HG03457 (cell line): ENCODE data around the gene SLC7A7.
"Not testable (repeated sequence)": the region's sequence is repeated elsewhere in the genome, so short reads cannot be mapped to it uniquely, and the experiment has no call there.

ENCODE experiments used
- ATAC-seq: cut with Tn5 transposase; IDR thresholded peaks from one replicate; pipeline ENCODE4 v1.9.1; 2021; ENCODE audit warnings: moderate number of reproducible peaks; ENCODE audit not compliant: unreplicated experiment

Gene SLC7A7

DNA sequence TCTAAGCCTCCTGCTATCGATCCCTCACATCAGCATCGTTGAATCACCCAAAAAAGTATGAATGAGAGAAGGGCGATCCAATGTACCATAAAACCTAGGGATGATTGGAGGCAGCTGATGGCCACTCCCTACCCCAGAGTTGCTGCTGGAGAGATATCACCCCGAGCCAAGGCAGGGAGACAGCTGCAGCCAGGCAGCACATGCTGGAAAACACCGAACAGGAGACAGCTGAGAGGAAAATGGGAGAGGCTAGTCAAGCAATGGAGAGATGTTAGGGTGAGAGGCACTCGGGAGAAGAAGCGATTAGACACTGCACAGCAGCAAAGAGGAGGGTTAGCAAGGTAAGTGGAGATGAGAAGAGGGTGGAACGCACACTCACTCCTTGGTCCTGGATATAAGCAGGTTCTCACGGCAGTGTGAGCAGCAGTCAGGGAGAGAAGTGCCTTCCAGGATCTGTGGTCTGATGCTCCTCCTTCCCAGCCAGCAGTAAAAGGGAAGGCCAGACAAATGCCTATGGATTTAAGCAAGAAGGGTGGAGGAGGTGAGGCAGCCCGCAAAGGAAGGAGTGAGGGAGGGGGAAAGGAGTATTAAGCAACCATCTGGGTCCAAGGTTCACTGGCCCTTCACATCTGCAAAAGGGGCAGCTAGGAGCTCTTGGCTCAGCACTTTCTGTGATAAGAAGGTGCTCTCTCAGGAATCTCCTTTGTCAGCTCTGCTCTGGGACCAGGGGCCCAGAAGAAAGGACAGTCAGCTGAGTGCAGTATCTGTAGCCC, at the start of gene SLC7A7:
Gene SLC7A7 (minus strand): TSS at position 495 of the 773 bp plus-strand sequence. CDS start 2,037 bp downstream, outside the sequence.
- ATAC-seq, result no peak

DNA sequence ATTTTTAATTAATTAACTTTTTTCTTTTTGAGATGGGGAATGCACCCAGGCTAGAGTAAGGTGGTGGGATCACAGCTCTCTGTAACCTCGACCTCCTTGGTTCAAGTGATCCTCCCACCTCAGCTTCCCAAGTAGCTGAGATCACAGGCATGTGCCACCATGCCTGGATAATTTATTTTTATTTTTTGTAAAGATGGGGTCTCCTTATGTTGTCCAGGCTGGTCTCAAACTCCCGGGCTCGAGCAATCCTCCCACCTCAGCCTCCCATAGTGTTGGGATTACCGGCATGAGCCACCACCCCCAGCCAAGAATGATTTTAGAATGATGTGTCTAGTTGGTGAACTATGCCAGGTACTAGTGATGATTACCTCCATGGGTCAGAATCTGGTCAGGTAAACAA, 49.7 kb upstream of the SLC7A7 start:
- no peak for ATAC-seq

DNA sequence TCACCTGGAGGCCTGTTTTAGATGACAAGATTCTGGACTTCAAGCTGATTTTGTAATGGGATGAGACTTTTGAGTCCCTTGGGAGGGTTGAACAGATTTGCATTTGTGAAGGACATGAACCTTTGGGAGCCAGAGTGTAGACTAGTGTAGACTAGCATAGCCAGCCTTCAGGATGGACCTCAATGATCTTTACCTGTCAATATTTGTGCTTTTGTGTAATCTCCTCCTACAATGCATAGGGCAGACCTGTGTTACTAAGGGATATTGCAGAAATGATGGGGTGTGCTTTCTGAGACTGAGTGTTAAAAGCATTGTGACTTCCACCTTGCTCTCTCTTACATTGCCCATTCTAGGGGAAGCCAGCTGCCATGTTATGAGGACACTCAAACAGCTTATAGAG, 46.4 kb upstream of the SLC7A7 start:
- no peak for ATAC-seq

DNA sequence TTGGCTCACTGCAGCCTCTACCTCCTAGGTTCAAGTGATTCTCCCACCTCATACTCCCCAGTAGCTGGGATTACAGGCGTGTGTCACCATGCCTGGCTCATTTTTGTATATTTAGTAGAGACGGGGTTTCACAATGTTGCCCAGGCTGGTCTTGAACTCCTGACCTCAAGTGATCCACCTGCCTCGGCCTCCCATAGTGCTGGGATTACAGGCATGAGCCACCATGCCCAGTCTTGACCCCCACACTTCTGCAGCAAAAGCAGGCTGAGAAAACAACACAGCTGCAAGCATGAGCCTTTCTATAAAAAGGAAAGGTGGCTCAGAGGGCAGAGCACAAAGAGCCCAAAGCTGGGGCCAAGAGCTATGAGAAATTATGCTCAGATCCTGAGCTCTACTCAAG, 45.1 kb upstream of the SLC7A7 start:
- ATAC-seq, result not testable (repeated sequence)

DNA sequence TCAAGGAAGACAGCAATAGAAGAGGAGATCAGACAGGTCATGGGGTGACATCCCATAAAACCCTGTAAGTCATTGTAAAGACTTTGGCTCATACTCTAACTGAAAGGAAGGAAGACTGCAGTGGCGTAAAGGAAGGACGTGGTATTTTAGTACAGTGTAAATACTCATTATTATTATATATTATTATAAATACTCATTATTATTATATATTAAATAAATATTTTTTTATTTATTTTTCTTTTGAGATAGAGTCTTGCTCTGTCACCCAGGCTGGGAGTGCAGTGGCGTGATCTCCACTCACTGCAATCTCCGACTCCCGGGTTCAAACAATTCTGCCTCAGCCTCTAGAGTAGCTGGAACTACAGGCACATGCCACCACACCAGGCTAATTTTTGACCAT, 41.2 kb upstream of the SLC7A7 start:
- no peak for ATAC-seq

DNA sequence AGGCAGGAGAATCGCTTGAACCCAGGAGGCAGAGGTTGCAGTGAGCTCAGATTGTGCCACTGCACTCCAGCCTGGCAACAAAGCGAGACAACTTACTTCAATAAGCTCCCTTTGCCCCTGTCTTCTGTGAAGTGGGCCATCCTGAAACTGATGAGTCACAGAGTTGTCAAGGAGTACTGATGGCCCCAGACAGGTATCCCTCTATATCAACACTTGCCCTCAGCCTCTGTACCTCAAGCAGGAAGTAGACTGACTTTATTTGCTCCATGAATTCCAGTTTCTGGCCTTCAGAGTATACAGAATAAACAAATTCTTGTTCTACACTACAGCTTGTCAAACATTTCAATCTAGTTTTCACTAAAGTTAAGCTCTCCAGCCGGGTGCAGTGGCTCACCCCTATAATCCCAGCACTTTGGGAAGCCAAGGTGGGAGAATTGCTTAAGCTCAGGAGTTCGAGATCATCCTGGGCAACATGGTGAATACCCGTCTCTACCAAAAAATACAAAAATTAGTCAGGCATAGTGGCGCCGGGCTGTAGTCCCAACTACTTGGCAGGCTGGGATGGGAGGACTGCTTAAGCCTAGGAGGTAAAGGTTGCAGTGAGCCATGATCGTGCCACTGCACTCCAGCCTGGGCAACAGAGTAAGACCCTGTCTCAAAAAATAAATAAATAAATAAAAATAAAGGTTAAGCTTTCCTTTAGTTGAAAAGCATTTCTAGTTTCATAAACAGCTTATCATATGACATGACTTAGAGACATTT, 39.9 kb upstream of the SLC7A7 start:
- no peak for ATAC-seq

DNA sequence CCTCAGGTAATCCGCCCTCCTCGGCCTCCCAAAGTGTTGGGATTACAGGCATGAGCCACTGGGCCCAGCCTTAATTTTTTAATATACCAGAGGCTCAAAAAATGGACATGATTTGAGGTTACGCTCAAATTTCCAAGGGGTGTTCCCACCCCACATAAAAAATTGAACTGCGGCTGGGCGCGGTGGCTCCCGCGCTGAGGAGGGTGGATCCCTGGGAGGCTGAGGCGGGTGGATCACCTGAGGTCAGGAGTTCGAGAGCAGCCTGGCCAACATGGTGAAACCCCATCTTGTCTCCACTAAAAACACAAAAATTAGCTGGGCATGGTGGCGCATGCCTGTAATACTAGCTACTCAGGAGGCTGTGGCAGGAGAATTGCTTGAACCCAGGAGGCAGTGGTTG, 39.1 kb upstream of the SLC7A7 start:
- ATAC-seq, result not testable (repeated sequence)

DNA sequence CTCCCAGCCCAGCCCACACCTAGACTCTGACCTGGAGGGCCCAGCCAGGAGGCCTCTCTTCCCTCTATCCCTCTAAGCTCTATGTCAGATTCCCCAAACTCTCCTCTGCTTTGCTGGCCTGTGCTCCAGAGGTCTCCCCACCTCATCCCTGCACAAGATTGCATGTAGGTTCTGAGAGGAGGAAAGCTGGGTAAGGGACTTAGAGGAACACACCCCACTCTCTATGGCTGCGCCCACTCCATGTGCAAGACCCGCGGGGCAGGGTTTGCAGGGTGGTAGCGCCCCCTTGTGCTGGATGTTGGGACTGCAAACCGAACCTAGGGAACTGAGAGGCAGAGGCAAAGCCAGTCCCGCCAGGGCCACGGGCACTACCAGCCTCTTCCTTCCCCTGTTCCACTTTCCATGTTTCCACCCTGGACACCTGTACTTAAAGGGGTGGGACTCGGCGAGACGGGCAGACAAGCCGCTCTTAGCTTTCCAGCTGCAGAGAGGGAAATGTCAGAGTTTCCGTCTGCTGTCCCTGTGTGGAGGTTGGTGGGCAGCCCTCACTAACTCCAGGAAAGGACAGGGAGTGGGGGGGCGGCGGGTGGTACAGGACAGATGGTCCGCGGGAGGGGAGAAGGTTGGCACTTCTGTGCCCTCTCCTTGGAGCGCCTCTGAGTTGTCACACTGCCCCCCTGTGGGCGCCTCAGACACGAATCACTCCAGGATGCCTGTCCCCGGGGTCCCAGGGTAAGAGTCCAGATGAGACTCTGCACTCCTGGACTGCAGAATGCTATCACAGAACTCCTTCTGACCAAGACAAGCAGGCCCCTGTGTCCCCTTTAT, 37.9 kb upstream of the SLC7A7 start:
- no peak for ATAC-seq

DNA sequence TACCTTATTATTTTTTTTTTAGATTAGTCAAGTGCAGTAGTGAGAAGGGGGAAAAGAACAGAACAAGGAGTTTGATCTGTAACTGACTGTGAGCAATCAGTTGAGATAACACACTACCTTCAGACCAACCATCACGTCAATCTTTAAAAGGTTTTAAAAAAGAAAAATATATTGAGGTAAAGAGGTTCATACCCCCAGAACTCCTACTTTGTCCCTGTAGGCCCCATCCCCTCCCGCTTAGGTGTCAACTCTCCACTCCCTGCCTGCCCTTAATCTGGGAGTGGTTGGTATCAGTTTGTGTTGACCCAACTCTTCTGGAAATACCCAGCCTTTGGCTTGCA, 37.3 kb upstream of the SLC7A7 start:
- ATAC-seq, result no peak

DNA sequence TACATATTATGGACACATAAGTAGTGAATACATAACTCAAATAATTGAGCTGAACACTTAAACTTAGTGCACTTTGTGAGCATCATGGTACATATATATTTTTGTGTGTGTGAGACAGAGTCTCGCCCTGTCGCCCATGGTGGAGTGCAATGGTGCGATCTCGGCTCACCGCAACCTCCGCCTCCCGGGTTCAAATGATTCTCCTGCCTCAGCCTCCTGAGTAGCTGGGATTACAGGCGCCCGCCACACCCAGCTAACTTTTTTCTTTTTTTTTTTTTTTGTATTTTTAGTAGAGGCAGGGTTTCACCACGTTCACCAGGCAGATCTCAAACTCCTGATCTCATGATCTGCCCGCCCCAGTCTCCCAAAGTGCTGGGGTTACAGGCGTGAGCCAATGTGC, 36.9 kb upstream of the SLC7A7 start:
- ATAC-seq, result not testable (repeated sequence)

DNA sequence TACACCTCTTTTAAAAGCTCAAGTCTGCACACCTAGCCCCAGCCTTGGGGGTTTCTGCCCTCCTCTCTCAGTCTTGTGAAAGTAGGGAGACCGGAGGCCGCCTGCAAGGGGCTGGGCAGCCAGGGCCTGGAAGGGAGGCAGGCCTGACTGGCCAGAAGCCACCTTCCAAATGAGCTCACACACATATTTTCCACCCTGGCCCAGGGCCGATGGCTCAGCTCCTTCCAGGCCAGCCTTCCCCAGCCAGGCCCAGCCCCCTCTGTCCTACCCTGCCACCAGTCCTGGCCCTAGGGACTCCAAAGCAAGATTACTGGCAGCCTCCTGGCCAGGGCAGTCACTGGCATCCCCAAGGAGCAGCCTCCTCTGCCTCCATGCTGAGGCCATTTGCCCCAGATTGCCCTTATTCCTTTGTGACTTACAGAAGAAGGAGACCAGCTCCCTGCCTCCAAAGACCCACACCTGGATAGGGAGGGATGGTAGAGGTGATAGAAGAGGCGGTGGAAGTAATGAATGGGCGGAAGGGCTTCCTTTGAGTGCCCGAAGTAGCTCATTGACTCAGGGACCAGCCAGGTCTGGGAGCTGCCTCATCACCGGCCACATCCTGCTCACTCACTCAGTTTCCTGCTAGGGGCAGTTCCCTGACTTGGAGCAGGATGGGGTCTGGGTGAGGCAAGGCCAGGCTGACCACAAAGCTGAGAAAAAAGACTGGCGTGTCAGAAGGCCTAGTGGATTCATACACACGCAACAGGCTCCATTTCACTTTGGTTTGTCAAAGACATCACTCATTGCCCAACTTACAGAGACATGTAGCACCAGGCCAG, 35.9 kb upstream of the SLC7A7 start:
- no peak for ATAC-seq

DNA sequence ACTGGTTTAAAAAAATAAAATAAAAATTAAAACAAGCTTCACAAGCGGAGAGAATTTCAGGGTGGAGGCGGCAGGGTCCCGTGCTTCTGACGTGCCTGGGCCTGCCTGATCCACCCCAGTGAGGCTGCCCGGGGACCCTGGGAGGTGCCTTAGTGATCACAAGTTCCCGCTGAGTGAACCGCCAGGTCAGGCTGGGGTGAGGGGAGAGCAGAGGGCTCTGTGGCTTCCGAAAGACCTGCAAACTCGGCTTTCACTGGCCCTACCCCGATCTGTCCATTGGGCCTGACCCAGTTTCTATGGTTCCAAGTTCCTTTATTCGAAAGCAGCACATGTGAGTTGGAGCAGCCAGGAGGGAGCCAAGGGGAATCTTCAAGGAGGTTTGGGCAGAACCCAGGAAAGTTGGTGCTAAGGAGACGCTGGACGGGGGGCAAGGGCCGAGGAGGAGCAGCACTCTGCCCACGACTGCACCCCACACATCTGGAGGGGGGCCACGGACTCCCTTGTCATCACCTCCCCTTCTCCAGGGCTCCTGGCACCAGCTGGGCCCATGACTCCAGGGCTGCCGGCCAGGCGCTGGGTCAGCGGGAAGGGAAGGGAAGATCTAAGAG, 34.1 kb upstream of the SLC7A7 start:
- no peak for ATAC-seq

DNA sequence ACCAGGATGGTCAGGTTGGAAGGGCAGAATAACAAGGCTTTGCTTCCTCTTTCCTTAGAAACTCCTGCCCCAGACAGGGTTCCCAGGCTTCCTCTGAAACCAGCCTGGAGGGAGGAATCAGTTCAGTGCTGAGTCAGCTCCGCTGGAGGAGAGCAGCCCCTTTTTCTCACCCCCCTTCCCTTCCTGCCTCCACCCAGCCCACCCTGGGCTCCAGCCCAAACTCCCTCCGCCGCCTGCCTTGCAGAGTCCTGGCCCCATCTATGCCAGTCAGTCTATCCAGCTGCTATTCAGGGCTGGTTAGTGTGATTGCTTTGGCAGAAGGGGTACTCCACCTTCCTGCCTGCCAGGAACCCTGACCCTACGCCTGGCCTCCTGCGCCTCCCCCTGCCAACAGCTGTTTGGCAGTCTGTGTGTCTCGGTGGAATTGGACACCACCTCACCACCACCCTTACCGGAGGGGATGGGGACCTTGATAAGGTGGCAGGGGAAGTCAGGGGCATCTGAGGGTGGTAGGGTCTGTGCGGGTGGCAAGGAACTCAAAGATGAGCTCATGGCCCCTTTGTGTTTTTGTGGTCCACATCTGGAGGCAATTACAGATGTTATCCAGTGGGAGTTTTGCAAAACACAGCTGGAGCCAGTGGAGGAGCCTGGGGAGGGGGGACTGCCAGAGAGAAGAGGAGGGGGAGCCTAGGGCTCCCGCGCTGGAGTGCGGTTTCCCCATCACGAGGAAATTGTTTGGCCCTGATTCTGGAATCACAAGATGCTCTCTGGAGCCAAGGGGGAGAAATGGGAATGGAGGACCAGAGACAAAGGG, 33.3 kb upstream of the SLC7A7 start:
- ATAC-seq, result no peak

DNA sequence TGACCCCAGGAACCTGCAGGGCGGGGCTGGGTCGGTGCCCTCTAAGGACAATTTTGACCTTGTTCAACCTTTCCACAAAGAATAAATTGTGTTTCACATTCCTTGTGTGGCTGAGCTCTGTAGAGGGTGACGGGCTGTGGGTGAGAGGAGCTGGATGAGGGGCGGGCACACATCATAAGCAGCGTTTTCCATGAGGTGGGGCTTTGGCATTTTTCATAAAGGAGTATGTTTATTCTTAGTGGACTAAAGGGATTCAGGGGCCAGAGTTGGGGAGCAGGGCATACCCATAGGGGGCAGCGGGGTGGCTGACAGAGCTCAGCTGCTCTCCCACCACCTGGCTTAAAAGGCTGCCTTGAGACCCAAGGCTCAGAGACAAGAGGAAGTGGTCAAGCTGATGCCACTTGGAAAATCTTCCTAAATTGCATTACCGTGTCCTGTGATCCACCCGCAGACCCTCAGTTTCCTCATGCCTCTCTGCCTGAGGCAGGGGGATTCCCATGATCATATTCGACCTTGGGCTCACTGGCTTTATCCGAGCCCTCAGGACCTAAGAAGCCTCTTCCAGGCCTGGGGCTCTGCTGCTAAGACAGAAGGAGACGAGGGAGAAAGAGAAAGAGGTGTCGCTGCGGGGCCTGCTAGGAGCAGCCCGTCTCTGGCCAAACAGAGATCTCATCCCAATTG, 32.6 kb upstream of the SLC7A7 start:
- no peak for ATAC-seq

DNA sequence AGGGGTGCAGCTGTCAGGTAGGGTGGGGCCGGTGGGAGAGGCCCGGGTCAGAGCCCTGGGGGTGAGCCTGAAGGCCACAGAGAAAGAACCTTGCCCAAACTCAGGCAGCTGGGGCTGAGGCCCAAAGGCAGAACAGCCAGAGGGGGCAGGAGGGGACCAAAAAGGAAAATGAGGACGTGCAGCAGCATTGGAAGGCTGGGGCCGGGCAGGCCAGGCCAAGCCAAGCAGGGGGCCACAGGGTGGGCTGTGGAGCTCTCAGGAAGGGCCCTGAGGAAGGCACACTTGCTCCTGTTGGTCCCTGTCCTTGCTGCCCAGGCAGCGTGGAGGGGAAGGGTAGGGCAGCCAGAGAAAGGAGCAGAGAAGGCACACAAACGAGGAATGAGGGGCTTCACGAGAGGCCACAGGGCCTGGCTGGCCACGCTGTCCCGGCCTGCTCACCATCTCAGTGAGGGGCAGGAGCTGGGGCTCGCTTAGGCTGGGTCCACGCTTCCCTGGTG, 31.6 kb upstream of the SLC7A7 start:
- no peak for ATAC-seq

DNA sequence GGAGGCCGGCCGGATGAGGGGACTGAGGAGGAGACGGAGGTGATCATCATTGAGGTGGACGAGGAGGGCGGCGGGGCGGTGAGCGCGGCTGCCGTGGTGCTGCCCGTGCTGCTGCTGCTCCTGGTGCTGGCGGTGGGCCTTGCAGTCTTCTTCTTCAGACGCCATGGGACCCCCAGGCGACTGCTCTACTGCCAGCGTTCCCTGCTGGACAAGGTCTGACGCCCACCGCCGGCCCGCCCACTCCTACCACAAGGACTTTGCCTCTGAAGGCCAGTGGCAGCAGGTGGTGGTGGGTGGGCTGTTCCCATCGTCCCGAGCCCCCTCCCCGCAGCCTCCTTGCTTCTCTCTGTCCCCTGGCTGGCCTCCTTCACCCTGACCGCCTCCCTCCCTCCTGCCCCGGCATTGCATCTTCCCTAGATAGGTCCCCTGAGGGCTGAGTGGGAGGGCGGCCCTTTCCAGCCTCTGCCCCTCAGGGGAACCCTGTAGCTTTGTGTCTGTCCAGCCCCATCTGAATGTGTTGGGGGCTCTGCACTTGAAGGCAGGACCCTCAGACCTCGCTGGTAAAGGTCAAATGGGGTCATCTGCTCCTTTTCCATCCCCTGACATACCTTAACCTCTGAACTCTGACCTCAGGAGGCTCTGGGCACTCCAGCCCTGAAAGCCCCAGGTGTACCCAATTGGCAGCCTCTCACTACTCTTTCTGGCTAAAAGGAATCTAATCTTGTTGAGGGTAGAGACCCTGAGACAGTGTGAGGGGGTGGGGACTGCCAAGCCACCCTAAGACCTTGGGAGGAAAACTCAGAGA, 30.8 kb upstream of the SLC7A7 start:
- ATAC-seq, result no peak

DNA sequence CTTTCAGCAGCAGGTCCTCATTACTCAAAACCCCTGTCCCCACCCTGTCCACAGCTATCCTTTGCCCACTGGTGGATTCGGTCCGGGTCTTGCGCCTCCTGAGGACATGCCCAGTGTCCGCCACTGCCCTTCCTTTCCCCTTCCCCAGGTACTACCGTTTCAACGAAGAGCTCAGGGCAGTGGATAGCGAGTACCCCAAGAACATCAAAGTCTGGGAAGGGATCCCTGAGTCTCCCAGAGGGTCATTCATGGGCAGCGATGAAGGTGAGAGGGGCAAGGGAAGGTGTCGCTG, 29.8 kb upstream of the SLC7A7 start:
- ATAC-seq, result no peak
